A204.1 (cell line): ENCODE data around the gene TRAPPC3.

ENCODE experiments used
- FAIRE-seq: peaks from 2 replicates; lab custom pipeline; 2012; peaks lifted over from hg19 to GRCh38; lab: Jason Lieb, UNC

Gene TRAPPC3

DNA sequence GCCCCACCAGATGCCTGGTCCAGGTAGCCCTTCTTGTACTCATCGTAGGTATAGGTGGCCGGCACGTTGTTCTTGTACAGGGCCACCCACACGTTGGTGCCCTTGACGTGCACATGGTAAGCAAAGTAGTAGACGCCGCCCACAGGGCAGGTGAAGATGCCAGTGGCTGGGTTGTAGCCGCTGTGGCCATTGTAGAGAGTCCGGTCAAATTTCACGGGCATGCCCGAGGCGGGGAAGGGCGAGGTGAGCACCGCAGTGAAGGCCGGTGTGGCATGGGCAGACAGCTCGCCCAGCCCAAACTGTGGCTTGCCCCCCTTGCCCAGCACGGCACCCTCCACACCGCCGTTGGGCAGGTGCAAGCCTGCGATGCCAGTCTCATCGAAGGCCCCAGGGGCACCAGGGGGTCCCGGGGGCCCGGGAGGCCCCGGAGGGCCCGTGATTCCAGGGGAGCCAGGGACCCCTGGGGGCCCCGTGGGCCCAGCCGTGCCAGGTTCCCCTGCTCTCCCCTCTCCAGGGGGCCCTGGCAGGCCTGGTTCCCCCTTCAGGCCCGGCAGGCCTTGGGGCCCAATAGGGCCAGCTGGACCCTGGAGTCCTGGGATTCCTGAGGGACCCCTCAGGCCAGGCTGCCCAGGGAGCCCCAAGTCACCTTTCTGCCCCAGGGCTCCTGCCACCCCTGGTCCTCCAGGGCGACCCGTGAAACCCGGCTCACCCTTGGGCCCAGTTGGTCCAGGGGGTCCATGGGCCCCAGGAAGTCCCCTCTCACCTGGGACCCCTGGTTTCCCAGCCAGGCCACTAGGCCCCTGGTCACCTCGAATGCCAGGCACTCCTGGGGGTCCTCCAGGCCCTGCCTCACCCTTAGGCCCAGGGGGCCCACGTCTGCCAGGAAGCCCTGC, 51.3 kb downstream of the TRAPPC3 start:
- FAIRE-seq: no peak

- FAIRE-seq: no peak
These were observed 52.5 kb downstream of the TRAPPC3 start for GRCh38 chr1:36096500-36097432.

DNA sequence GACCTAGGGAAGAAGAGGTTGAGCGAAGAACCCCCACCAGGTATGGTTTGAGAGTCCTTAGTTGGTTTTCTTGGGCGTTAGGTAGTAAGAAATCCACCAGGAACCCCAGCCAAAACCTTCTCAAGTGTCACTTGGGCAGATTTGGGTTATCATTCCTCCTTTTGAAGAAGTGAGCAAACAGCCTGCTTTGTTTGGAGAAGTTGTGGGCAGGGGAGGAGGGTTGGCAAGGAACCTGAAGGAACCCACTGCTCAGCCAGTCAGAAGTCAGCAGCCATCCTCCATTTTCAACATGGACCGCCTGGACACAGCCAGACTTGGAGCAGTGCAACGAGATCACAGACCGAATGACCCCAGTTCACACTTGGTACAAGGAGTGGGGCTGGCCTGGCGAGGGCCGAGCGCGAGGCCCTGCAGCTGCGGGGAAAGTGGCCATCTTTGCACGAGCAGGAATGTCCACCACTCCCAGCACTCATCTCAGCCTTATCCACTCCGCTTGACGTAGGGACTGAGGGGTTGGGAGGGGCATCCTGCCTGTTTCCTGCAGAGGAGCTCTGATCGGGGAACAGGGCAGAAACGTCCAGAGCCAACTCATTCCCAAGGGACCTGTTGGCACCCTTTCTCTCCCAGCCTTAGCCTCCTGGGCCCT, 53.4 kb downstream of the TRAPPC3 start:
- no peak for FAIRE-seq

DNA sequence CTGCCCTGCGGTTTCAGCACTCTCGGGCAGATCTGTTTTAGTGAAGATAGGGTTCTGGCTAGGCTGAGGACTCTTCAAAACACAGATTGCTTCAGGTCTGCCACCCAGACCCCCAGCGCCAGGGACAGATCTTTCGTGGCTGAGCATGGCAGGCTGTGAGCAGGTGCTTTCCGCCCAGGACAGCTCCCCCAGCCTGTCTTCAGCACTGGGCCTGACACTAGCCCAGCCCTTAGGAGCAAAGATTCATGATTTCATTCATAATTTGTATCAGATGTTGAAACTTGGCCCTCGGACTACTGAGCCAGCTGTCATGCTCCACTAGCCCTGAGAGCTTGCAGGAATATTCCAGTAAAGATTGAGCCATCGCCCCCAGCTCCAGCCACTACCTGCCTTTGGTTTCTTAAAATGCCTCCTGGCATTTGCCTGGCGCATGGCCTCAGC, 54.6 kb downstream of the TRAPPC3 start:
- no peak for FAIRE-seq

DNA sequence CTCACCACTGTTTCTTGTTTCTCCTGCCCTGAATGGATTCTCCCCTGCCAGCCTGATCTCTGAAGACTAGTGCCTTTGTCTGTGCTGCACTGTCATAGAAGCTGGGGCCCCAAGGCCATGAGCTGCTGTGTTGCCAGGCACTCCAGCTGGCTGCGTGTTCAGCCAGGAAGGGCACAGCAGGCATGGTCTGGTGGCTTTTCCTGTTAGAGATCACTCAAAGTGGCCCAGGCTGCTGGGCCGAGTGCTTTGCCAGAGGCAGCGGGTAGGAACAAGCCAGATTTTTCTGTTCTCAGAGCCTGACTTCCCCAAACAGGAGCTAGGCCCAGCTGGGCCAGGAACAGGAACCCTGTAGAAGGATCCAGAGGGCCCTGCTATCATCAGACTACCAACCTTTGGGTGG, 55.4 kb downstream of the TRAPPC3 start:
- no peak for FAIRE-seq

DNA sequence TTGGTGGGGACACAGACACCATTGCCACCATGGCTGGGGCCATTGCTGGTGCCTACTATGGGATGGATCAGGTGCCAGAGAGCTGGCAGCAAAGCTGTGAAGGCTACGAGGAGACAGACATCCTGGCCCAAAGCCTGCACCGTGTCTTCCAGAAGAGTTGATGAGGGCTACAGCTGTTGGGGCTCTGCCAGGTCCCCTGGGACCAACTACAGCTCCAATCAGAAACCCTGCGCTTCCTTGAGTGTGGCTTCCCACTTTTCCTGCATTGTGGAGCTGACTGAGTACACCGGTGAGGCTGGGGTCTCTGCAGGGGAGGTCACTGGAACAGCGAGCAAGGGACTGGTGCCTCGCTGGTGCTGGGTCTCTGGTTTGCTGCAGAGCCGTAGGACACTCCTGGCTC, 56.1 kb downstream of the TRAPPC3 start:
- no peak for FAIRE-seq

GRCh38 chr1:36092798-36093185, 56.5 kb downstream of the TRAPPC3 start:
- FAIRE-seq: no peak

GRCh38 chr1:36092166-36092797, 57.0 kb downstream of the TRAPPC3 start:
- no peak for FAIRE-seq

DNA sequence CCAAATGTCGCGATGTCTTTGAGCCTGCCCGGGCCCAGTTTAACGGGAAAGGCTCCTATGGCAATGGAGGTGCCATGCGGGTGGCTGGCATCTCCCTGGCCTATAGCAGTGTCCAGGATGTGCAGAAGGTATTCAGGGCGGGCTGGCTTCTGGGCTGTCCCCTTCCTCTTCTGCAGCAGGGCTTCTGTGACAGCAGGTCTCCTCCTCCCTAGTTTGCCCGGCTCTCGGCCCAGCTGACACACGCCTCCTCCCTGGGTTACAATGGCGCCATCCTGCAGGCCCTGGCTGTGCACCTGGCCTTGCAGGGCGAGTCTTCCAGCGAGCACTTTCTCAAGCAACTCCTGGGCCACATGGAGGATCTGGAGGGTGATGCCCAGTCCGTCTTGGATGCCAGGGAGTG, 57.6 kb downstream of the TRAPPC3 start:
- no peak for FAIRE-seq

GRCh38 chr1:36091141-36091540, 58.1 kb downstream of the TRAPPC3 start:
- no peak for FAIRE-seq

DNA sequence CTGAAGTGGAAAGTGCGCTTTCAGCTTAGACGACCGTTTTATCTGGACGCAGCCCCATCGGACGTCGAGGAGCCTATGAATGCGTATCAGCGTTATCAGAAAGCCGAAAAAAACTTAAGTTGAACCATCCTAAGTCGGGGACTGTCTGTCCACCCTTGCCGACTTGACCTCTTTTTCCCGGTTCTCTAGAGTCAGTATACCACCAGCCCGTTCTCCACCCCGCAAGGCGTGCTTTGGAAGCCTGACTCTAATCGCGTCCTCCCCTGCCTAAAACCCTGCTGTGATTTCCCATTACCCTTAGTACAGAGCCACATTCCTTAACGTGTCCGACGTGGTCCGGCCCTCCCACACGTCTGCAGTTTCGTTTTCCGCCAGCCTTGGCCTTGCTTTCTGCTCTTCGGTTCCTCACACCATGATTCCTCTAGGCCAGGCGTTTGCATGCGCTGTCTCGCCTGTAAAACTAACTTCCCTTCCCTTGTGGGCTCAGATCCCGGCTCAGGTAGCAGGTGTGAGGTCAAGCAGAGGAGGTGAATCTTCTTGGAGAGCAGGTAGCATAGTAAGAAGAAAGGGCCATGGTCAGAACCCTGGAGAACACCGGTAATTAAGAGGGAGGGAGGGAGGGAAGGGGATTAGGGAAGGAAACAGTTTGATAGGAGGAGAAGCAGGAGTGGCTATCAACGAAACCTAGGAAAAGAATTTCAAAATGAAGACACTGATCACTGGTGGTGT, 59.7 kb downstream of the TRAPPC3 start:
- no peak for FAIRE-seq

- no peak for FAIRE-seq
These were observed 60.5 kb downstream of the TRAPPC3 start, which contains the start of gene ADPRS for GRCh38 chr1:36088577-36089392. Gene ADPRS, plus strand, starts transcription at chr1:36088892. Its CDS starts 13 bp downstream, at chr1:36088905.

GRCh38 chr1:36088265-36088576, 61.1 kb downstream of the TRAPPC3 start:
- FAIRE-seq: no peak

- FAIRE-seq: no peak
These were observed 61.8 kb downstream of the TRAPPC3 start for GRCh38 chr1:36087233-36088123.
